Measurements from ENCODE around the gene OPN3. TPM values are rescaled to one million over a fixed set of nuclear protein-coding genes. Genes with fewer than 3 reads are reported as not detected.
A peak's percentile ranks its signal among the peaks of the same experiment; 100 is the strongest.

The OPN3 gene
- total and polyA plus RNA-seq, 2 donors (not counting 1 experiment from before 2014, with no cell fraction given) = 21.0 to 29.6 TPM

GRCh38 chr1:241637046-241637590, 3.1 kb downstream of the OPN3 start:
- intact Hi-C loops (cut with micrococcal nuclease) = loop anchor here (5.0 kb wide), 1 partner anchor 40 kb away; no protein-coding TSS in a partner anchor
- Mint-ChIP-seq H3K9me3 (ENCODE audit: insufficient read depth) (no peaks in the 10 kb centered on the region), H3K4me1 (peaks cover 67% of the 10 kb centered on the region), H3K27ac (peak overlapping the region; percentile 89), H3K27me3 (no peaks in the 10 kb centered on the region), H3K4me3 (peak overlapping the region; percentile 88)
- Histone ChIP-seq H3K4me3 (ENCODE audit: control extremely low read depth in 1 of 5, extremely low read depth in 1 of 5, insufficient read depth in 1 of 5, low read depth in 2 of 5, low read length in 4 of 5) (peak overlapping the region in 4 of 5 experiments; percentile 78 to 97 (median 96)), H3K27me3 (replicated peaks in 1 of 4; ENCODE audit: control extremely low read depth in 1 of 4, control insufficient read depth in 3 of 4, insufficient read depth in 4 of 4, low read length in 3 of 4) (no peaks in the 10 kb centered on the region), H3K27ac (ENCODE audit: low read length in 2 of 2) (peak overlapping the region; percentile 25 to 81), H3K9me3 (ENCODE audit: control extremely low read depth in 1 of 3, control insufficient read depth in 2 of 3, insufficient read depth in 1 of 3, low read length in 2 of 3) (no peaks in the 10 kb centered on the region), H2AFZ (ENCODE audit: insufficient read depth, low read depth, low read length, poor library complexity, severe bottlenecking) (no peak overlapping the region), H3K4me2 (replicated peaks; ENCODE audit: low read depth, low read length, poor library complexity, severe bottlenecking) (peak overlapping the region; percentile 71), H4K20me1 (ENCODE audit: control insufficient read depth, insufficient read depth, low read length, poor library complexity, severe bottlenecking) (no peaks in the 10 kb centered on the region), H3K4me1 (ENCODE audit: control insufficient read depth in 2 of 2, insufficient read depth in 2 of 2, low read length in 2 of 2) (peaks cover 39 to 46% of the 10 kb centered on the region in 2 donors), H3K79me2 (ENCODE audit: control insufficient read depth, insufficient read depth, low read length) (peaks cover 74% of the 10 kb centered on the region), H3K9ac (ENCODE audit: low read length) (peak overlapping the region; percentile 93), H3K36me3 (replicated peaks in 1 of 2; ENCODE audit: control extremely low read depth in 1 of 2, control insufficient read depth in 1 of 2, extremely low read depth in 1 of 2, insufficient read depth in 2 of 2, low read length in 1 of 2) (peaks cover 0 to 7% of the 10 kb centered on the region in 2 experiments)
- ATAC-seq (ENCODE audit: low read depth) (no peak), DNase-seq (peak; percentile 7)
- TF ChIP-seq EZH2 (IDR thresholded peaks at IDR 0.05; ENCODE audit: borderline replicate concordance, insufficient read depth, low read depth, low read length, poor library complexity, severe bottlenecking) (no peak), CTCF (IDR thresholded peaks at IDR 0.05) (no peak)
- CTCF ChIA-PET = interaction anchor here (1.0 to 2.5 kb wide), 3 partner anchors 10 to 104 kb away, joined by 3 to 15 read pairs (median 13); no protein-coding TSS in a partner anchor
- POLR2A ChIA-PET = no interaction called here

DNA sequence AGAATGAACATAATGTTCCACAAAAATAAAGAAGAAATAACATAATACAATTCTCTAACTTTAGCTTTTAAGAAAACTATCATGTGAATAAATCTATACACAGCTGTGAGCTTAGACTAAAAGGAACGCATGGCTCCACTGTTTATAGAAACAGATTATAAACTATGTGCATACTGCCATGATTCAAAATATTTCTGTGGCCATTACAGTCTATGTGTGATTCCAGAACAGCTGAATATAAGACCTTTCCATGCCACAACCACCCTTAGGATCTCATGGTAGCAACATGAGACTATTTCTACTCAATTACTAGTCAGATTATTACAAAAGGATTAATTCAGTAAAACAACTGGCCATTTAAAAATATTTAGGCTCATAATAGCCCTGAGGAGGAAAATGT, 3.9 kb downstream of the OPN3 start:
- DNase-seq (peak; percentile 8), ATAC-seq (ENCODE audit: low read depth) (no peak)
- Histone ChIP-seq H3K79me2 (ENCODE audit: control insufficient read depth, insufficient read depth, low read length) (peaks cover 82% of the 10 kb centered on the region), H3K4me2 (replicated peaks; ENCODE audit: low read depth, low read length, poor library complexity, severe bottlenecking) (peak overlapping the region; percentile 71), H3K4me3 (ENCODE audit: control extremely low read depth in 1 of 5, extremely low read depth in 1 of 5, insufficient read depth in 1 of 5, low read depth in 2 of 5, low read length in 4 of 5) (peak overlapping the region in 2 of 5 experiments; percentile 23 to 97), H4K20me1 (ENCODE audit: control insufficient read depth, insufficient read depth, low read length, poor library complexity, severe bottlenecking) (no peaks in the 10 kb centered on the region), H2AFZ (ENCODE audit: insufficient read depth, low read depth, low read length, poor library complexity, severe bottlenecking) (peak overlapping the region; percentile 66), H3K27me3 (replicated peaks in 1 of 4; ENCODE audit: control extremely low read depth in 1 of 4, control insufficient read depth in 3 of 4, insufficient read depth in 4 of 4, low read length in 3 of 4) (no peaks in the 10 kb centered on the region), H3K36me3 (replicated peaks in 1 of 2; ENCODE audit: control extremely low read depth in 1 of 2, control insufficient read depth in 1 of 2, extremely low read depth in 1 of 2, insufficient read depth in 2 of 2, low read length in 1 of 2) (peaks cover 0 to 7% of the 10 kb centered on the region in 2 experiments), H3K27ac (ENCODE audit: low read length in 2 of 2) (peak overlapping the region; percentile 39 to 75), H3K9ac (ENCODE audit: low read length) (peak overlapping the region; percentile 47), H3K4me1 (ENCODE audit: control insufficient read depth in 2 of 2, insufficient read depth in 2 of 2, low read length in 2 of 2) (peaks cover 39 to 46% of the 10 kb centered on the region in 2 donors), H3K9me3 (ENCODE audit: control extremely low read depth in 1 of 3, control insufficient read depth in 2 of 3, insufficient read depth in 1 of 3, low read length in 2 of 3) (no peaks in the 10 kb centered on the region)
- Mint-ChIP-seq H3K4me1 (peaks cover 71% of the 10 kb centered on the region), H3K27ac (peak overlapping the region; percentile 70), H3K9me3 (ENCODE audit: insufficient read depth) (no peaks in the 10 kb centered on the region), H3K27me3 (no peaks in the 10 kb centered on the region), H3K4me3 (peak overlapping the region; percentile 67)
- ChIA-PET CTCF (interaction anchor here (1.0 to 2.1 kb wide), 3 partner anchors 9 to 103 kb away, joined by 3 to 11 read pairs (median 7); no protein-coding TSS in a partner anchor), POLR2A (no interaction called here)
- intact Hi-C loops (cut with micrococcal nuclease) = loop anchor here (1.0 to 5.0 kb wide), 2 partner anchors 9 to 39 kb away; no protein-coding TSS in a partner anchor
- no CpG with 5 or more reads among the region's 1 CpG for WGBS (ENCODE audit: insufficient coverage)
- no peak for TF ChIP-seq CTCF (IDR thresholded peaks at IDR 0.05)
- no peak for TF ChIP-seq EZH2 (IDR thresholded peaks at IDR 0.05; ENCODE audit: borderline replicate concordance, insufficient read depth, low read depth, low read length, poor library complexity, severe bottlenecking)

Data from B cell (primary cell).